ENCODE results near the gene FOXN1. TPM values are rescaled to one million over a fixed set of nuclear protein-coding genes. Genes with fewer than 3 reads are reported as not detected.

FOXN1 gene
- total and polyA plus RNA-seq, 2 experiments from 2014 or later: 0.87 TPM; not detected in 1

DNA sequence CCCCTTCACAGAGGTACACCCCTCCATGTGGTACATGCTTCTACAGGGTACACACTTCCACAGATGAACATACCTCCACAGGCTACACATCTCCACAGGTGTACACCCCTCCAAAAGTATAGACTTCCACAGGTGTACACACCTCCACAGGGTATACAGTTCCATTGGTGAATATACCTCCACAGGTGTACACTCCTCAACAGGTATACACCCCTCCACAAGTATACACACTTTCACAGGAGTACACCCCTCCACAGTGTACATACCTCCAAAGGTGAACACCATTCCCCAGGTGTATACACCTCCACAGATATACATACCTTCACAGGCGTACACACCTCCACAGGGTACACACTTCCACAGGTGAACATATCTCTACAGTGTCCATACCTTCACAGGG is 9.4 kb downstream of the FOXN1 start:
- Histone ChIP-seq H4K20me1 (ENCODE audit: insufficient read depth, poor library complexity, severe bottlenecking) (no peaks in the 10 kb centered on the region), H3K4me3 (no peak overlapping the region), H3K36me3 (replicated peaks; ENCODE audit: insufficient read depth, low read depth) (no peaks in the 10 kb centered on the region), H3K4me2 (no peak overlapping the region), H3K9me3 (ENCODE audit: low read depth) (no peaks in the 10 kb centered on the region), H3K79me2 (no peaks in the 10 kb centered on the region), H2AFZ (no peak overlapping the region), H3K9me2 (replicated peaks; ENCODE audit: insufficient read depth) (no peaks in the 10 kb centered on the region), H3K27me3 (no peaks in the 10 kb centered on the region), H3K4me1 (ENCODE audit: insufficient read depth) (no peaks in the 10 kb centered on the region), H3K27ac (no peak overlapping the region)
- no peak for TF ChIP-seq EZH2 (IDR thresholded peaks at IDR 0.05; ENCODE audit: borderline replicate concordance)
- TF ChIP-seq, protein P1, sequence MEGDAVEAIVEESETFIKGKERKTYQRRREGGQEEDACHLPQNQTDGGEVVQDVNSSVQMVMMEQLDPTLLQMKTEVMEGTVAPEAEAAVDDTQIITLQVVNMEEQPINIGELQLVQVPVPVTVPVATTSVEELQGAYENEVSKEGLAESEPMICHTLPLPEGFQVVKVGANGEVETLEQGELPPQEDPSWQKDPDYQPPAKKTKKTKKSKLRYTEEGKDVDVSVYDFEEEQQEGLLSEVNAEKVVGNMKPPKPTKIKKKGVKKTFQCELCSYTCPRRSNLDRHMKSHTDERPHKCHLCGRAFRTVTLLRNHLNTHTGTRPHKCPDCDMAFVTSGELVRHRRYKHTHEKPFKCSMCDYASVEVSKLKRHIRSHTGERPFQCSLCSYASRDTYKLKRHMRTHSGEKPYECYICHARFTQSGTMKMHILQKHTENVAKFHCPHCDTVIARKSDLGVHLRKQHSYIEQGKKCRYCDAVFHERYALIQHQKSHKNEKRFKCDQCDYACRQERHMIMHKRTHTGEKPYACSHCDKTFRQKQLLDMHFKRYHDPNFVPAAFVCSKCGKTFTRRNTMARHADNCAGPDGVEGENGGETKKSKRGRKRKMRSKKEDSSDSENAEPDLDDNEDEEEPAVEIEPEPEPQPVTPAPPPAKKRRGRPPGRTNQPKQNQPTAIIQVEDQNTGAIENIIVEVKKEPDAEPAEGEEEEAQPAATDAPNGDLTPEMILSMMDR (IDR thresholded peaks at IDR 0.05; ENCODE audit: poor library complexity): no peak
- TF ChIP-seq EZH2phosphoT487 (IDR thresholded peaks at IDR 0.05; ENCODE audit: low read depth, severe bottlenecking, unreplicated experiment): no peak
- WGBS (ENCODE audit: low lambda C conversion rate, missing lambda C conversion rate): 95% methylated on average over 1 of the region's 1 CpG
- DNase-seq (ENCODE audit: low spot score): no peak

DNA sequence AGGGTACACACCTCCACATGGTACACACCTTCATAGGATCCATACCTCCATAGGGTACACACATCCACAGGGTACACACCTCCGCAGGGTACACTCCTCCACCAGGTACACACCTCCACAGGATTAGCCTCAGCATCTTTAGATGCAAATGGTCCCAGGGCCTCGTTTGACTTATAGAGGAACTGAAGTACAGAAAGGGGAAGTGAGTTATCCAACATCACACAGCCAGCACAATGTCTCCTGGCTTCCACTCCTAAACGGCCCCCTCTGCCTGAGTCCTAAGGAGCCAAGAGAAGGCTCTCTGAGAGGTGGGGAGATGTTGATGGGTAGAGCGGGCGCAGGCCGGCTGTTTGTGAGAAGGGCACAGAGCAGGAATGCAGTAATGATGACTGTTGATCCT is 12.0 kb downstream of the FOXN1 start:
- TF ChIP-seq EZH2 (IDR thresholded peaks at IDR 0.05; ENCODE audit: borderline replicate concordance): no peak
- Histone ChIP-seq H3K9me2 (replicated peaks; ENCODE audit: insufficient read depth) (no peaks in the 10 kb centered on the region), H3K4me2 (no peak overlapping the region), H3K4me1 (ENCODE audit: insufficient read depth) (no peaks in the 10 kb centered on the region), H3K36me3 (replicated peaks; ENCODE audit: insufficient read depth, low read depth) (no peaks in the 10 kb centered on the region), H3K79me2 (no peaks in the 10 kb centered on the region), H3K27me3 (no peaks in the 10 kb centered on the region), H2AFZ (no peak overlapping the region), H3K4me3 (no peak overlapping the region), H3K9me3 (ENCODE audit: low read depth) (no peaks in the 10 kb centered on the region), H3K27ac (no peak overlapping the region), H4K20me1 (ENCODE audit: insufficient read depth, poor library complexity, severe bottlenecking) (no peaks in the 10 kb centered on the region)
- WGBS (ENCODE audit: low lambda C conversion rate, missing lambda C conversion rate): 85% methylated on average over 6 of the region's 6 CpGs
- DNase-seq (ENCODE audit: low spot score): no peak

DNA sequence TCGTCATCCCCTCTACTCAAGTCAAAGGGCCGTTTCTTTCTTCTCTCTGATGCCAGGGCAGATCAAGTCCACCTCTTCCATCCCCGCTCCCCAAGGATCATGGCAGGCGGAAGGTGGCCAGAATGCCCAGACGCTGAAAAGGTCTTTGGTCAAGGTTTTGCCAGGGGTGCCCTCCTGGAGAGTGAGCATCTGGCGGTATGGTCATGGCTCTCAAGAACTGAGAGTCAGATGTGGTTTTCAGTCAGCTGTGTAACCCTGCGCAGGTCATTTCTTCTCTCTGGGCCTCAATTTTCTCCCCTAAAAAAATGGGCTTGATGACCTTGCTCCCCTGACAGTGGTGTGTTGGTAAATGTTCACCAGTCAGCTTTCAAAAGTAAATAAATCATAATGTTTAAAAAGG is 12.4 kb downstream of the FOXN1 start:
- Histone ChIP-seq H4K20me1 (ENCODE audit: insufficient read depth, poor library complexity, severe bottlenecking) (no peaks in the 10 kb centered on the region), H3K4me2 (no peak overlapping the region), H3K36me3 (replicated peaks; ENCODE audit: insufficient read depth, low read depth) (no peaks in the 10 kb centered on the region), H3K9me3 (ENCODE audit: low read depth) (no peaks in the 10 kb centered on the region), H3K4me3 (no peak overlapping the region), H3K27me3 (no peaks in the 10 kb centered on the region), H3K9me2 (replicated peaks; ENCODE audit: insufficient read depth) (no peaks in the 10 kb centered on the region), H3K27ac (no peak overlapping the region), H3K79me2 (no peaks in the 10 kb centered on the region), H2AFZ (no peak overlapping the region), H3K4me1 (ENCODE audit: insufficient read depth) (no peaks in the 10 kb centered on the region)
- WGBS (ENCODE audit: low lambda C conversion rate, missing lambda C conversion rate): 94% methylated on average over 7 of the region's 7 CpGs
- no peak for DNase-seq (ENCODE audit: low spot score)
- no peak for TF ChIP-seq EZH2 (IDR thresholded peaks at IDR 0.05; ENCODE audit: borderline replicate concordance)
- TF ChIP-seq, protein P1 (IDR thresholded peaks at IDR 0.05; ENCODE audit: poor library complexity): no peak
- TF ChIP-seq EZH2phosphoT487 (IDR thresholded peaks at IDR 0.05; ENCODE audit: low read depth, severe bottlenecking, unreplicated experiment): no peak

DNA sequence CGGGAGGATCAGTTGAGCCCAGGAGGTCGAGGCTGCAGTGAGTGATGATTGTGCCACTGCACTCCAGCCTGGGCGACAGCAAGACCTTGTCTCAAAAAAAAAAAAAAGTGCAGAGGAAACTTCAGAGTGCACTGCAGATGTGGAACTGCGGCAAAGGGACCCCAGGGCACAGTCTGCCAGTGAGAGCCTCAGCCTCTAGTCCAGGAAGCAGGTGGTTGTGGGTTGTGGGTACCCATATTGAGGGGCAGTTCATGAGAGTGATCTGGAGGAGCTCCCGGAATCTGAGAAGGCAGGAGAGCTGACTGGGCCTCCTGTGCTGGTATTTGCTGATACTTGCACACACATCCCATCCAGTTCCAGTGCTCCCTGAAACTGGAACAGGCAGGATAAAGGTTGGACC is 13.1 kb downstream of the FOXN1 start:
- no peak overlapping the region for H3K4me3 ChIP-seq
- H3K27me3 ChIP-seq: no peaks in the 10 kb centered on the region
- DNase-seq (ENCODE audit: low spot score): no peak
- no peaks in the 10 kb centered on the region for H3K79me2 ChIP-seq
- TF ChIP-seq EZH2phosphoT487 (IDR thresholded peaks at IDR 0.05; ENCODE audit: low read depth, severe bottlenecking, unreplicated experiment): no peak
- TF ChIP-seq EZH2 (IDR thresholded peaks at IDR 0.05; ENCODE audit: borderline replicate concordance): no peak
- TF ChIP-seq, protein P1 (IDR thresholded peaks at IDR 0.05; ENCODE audit: poor library complexity): no peak
- H3K4me2 ChIP-seq: no peak overlapping the region
- no peak overlapping the region for H3K27ac ChIP-seq
- no peak overlapping the region for H2AFZ ChIP-seq
- H3K4me1 ChIP-seq (ENCODE audit: insufficient read depth): peaks cover under 1% of the 10 kb centered on the region
- H4K20me1 ChIP-seq (ENCODE audit: insufficient read depth, poor library complexity, severe bottlenecking): no peaks in the 10 kb centered on the region
- 83% methylated on average over 5 of the region's 5 CpGs for WGBS (ENCODE audit: low lambda C conversion rate, missing lambda C conversion rate)
- no peaks in the 10 kb centered on the region for H3K36me3 ChIP-seq (replicated peaks; ENCODE audit: insufficient read depth, low read depth)
- H3K9me3 ChIP-seq (ENCODE audit: low read depth): no peaks in the 10 kb centered on the region
- H3K9me2 ChIP-seq (replicated peaks; ENCODE audit: insufficient read depth): no peaks in the 10 kb centered on the region
